OCI-LY7 (cell line): Measurements from ENCODE around the gene ZSWIM1. TPM values are rescaled to one million over a fixed set of nuclear protein-coding genes. Genes with fewer than 3 reads are reported as not detected.

Experiments
- BruUV-seq: library from RNA; stranded (reverse); fragments of 400-500 nt; replicated peaks from 2 replicates; lab custom pipeline; 2021; lab: Mats Ljungman, UMichigan
- CTCF ChIA-PET: fragments of 300-600 bp; sonication (Branson Sonifier 250); formaldehyde crosslinking; loops from one replicate; lab custom pipeline; 2022; ENCODE audit warnings: antibody characterized with exemption; ENCODE audit not compliant: unreplicated experiment; lab: Charles Lee
- POLR2A ChIA-PET: fragments of 300-600 bp; sonication (Branson Sonifier 250); formaldehyde crosslinking; loops from one replicate; lab custom pipeline; 2022; ENCODE audit warnings: antibody characterized with exemption; lab: Charles Lee
- DNase-seq: peaks from one replicate; pipeline ENCODE4 v3.0.0-alpha.2; 2015; ENCODE audit warnings: low spot score
- H2AFZ ChIP-seq: fragments of 200-600 bp; sonication (generic), shearing (Covaris generic); 2 replicates; pipeline ENCODE4 v1.6.1; 2014; ENCODE audit warnings: mild to moderate bottlenecking, antibody characterized with exemption, low read length, moderate library complexity
- H3K27ac ChIP-seq: fragments of 200-600 bp; sonication (generic); 2 replicates; pipeline ENCODE4 v1.5.1; 2014; ENCODE audit warnings: mixed run types, low read depth, mild to moderate bottlenecking, moderate library complexity, low read length, inconsistent platforms; ENCODE audit not compliant: poor library complexity, severe bottlenecking
- H3K36me3 ChIP-seq: fragments of 200-600 bp; sonication (generic); 2 replicates; pipeline ENCODE4 v1.6.1; 2014; ENCODE audit warnings: mild to moderate bottlenecking, antibody characterized with exemption, low read length, moderate library complexity, mixed read lengths; ENCODE audit not compliant: insufficient read depth
- H3K4me1 ChIP-seq: fragments of 200-600 bp; sonication (generic); 2 replicates; pipeline ENCODE4 v1.5.1; 2014; ENCODE audit warnings: mild to moderate bottlenecking, low read length; ENCODE audit not compliant: insufficient read depth, poor library complexity, severe bottlenecking
- H3K4me2 ChIP-seq: fragments of 200-600 bp; sonication (generic); 2 replicates; pipeline ENCODE4 v1.6.1; 2014; ENCODE audit warnings: mild to moderate bottlenecking, low read length
- H3K4me3 ChIP-seq: fragments of 200-600 bp; sonication (generic); 2 replicates; pipeline ENCODE4 v1.5.1; 2014; ENCODE audit warnings: mild to moderate bottlenecking, low read depth, low read length; ENCODE audit not compliant: poor library complexity, severe bottlenecking
- H3K79me2 ChIP-seq: fragments of 200-600 bp; sonication (generic); 2 replicates; pipeline ENCODE4 v1.6.1; 2016; ENCODE audit warnings: low read depth, mild to moderate bottlenecking, low read length, moderate library complexity, mixed read lengths; ENCODE audit not compliant: insufficient read depth
- H3K9me2 ChIP-seq: fragments of 200-600 bp; sonication (generic); 2 replicates; pipeline ENCODE4 v1.6.1; 2016; ENCODE audit warnings: mild to moderate bottlenecking, low read length, mixed read lengths; ENCODE audit not compliant: insufficient read depth
- H3K9me3 ChIP-seq: fragments of 200-600 bp; sonication (generic); 2 replicates; pipeline ENCODE4 v1.6.1; 2014; ENCODE audit warnings: mild to moderate bottlenecking, mixed run types, low read length, mixed read lengths
- H4K20me1 ChIP-seq: fragments of 200-600 bp; sonication (generic); 2 replicates; pipeline ENCODE4 v1.6.1; 2014; ENCODE audit warnings: mild to moderate bottlenecking, antibody characterized with exemption, low read length, moderate library complexity, mixed read lengths; ENCODE audit not compliant: insufficient read depth
- CTCF ChIP-seq: fragments of 200-600 bp; sonication (generic); conservative IDR thresholded peaks from 2 replicates; pipeline ENCODE4 v1.5.1; 2014; ENCODE audit warnings: mild to moderate bottlenecking, antibody characterized with exemption, low read length, moderate library complexity, mixed read lengths
- EZH2phosphoT487 ChIP-seq: fragments of 200-600 bp; sonication (generic); IDR thresholded peaks from 2 replicates; pipeline ENCODE4 v1.6.1; 2018; ENCODE audit warnings: low read depth, borderline replicate concordance, mild to moderate bottlenecking, mixed run types, antibody characterized with exemption, low read length, moderate library complexity, mixed read lengths
- intact Hi-C: fragments of 100-400 bp; cut with micrococcal nuclease; formaldehyde crosslinking; loops from one replicate; pipeline ENCODE4 v1.10.0; 2022; ENCODE audit not compliant: unreplicated experiment
- total RNA-seq, 2 experiments: library from RNA; depleted of rRNA in 1 of 2; stranded (reverse); fragments of >200 nt in 1 of 2; shearing (Covaris generic) in 1 of 2; gene quantifications; 2 replicates each; pipeline ENCODE4 v1.2.3, GENCODE V29; 2014 to 2022

The ZSWIM1 gene
- total RNA-seq, 2 experiments from 2014 or later = 13.9 to 19.2 TPM

DNA sequence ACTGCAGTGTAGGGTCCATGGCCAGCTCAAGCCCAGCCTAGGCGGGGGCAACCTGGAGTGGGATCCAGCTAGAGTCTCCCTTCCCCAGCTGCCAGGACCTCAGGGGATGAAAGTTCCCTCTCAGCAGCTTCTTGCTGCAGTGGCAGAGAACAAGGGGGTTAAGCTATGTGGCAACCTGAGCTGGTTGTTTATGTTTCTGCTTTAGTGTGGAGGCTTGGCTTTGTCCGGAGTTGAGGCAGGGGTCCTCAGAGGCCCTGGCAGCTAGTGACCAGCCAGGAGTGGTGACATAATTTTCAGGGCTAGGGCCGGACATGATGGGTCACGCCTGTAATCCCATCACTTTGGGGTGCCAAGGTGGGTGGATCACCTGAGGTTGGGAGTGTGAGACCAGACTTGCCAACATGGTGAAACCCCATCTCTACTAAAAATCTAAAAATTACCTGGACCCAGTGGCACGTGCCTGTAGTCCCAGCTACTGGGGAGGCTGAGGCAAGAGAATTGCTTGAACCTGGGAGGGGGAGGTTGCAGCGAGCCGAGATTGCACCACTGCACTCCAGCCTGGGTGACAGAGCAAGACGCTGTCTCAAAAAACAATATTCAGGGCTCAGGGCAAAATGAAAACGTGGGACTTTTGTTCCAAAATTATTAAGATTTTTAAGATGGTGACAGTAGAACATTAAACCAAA is 44.9 kb downstream of the ZSWIM1 start:
- Histone ChIP-seq H3K36me3 (no peaks in the 10 kb centered on the region), H4K20me1 (no peaks in the 10 kb centered on the region), H3K4me2 (no peak overlapping the region), H3K9me3 (no peaks in the 10 kb centered on the region), H3K4me1 (no peaks in the 10 kb centered on the region), H3K79me2 (no peaks in the 10 kb centered on the region), H3K9me2 (no peaks in the 10 kb centered on the region), H3K4me3 (no peak overlapping the region), H2AFZ (no peak overlapping the region), H3K27ac (no peak overlapping the region)
- CTCF ChIA-PET = interaction anchor here (0.6 kb wide), 1 partner anchor 45 kb away, joined by 3 read pairs; no protein-coding TSS in a partner anchor
- no TSS peak for BruUV-seq
- POLR2A ChIA-PET = interaction anchor here (1.4 kb wide), 1 partner anchor 24 kb away, joined by 3 read pairs; no protein-coding TSS in a partner anchor
- intact Hi-C loops = no loop called here
- no peak for DNase-seq
- TF ChIP-seq EZH2phosphoT487 (no peak), CTCF (no peak)

DNA sequence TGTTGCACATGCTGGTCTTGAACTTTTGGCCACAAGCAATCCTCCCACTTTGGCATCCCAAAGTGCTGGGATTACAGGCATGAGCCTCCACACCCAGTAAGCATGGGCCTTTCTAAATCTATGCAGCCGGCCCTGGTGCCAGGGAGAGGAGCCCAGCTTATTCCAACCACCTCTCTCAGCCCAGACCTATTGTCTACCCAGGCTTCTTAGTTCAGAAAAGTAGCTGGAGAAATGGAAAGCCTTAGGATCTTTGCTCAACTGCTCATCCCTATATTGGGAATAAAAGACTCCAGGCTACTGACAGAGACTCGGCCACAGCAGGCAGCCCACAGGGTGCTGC is 45.7 kb downstream of the ZSWIM1 start:
- no peaks in the 10 kb centered on the region for H4K20me1 ChIP-seq
- TF ChIP-seq EZH2phosphoT487 (no peak), CTCF (no peak)
- no peaks in the 10 kb centered on the region for H3K9me3 ChIP-seq
- H3K36me3 ChIP-seq = no peaks in the 10 kb centered on the region
- no peaks in the 10 kb centered on the region for H3K9me2 ChIP-seq
- no peak overlapping the region for H3K4me2 ChIP-seq
- ChIA-PET POLR2A (interaction anchor here (1.4 kb wide), 1 partner anchor 25 kb away, joined by 3 read pairs; no protein-coding TSS in a partner anchor), CTCF (no interaction called here)
- H3K79me2 ChIP-seq = no peaks in the 10 kb centered on the region
- no peak overlapping the region for H2AFZ ChIP-seq
- no peaks in the 10 kb centered on the region for H3K4me1 ChIP-seq
- no peak overlapping the region for H3K4me3 ChIP-seq
- no TSS peak for BruUV-seq
- intact Hi-C loops = no loop called here
- no peak for DNase-seq
- H3K27ac ChIP-seq = no peak overlapping the region
